WTC11 (cell line): ENCODE measurements around the gene KANK3. TPM values are rescaled to one million over a fixed set of nuclear protein-coding genes. Genes with fewer than 3 reads are reported as not detected.
"Not testable (repeated sequence)": the region's sequence is repeated elsewhere in the genome, so short reads cannot be mapped to it uniquely, and the experiment has no call there.

Experiments
- ATAC-seq: fragments of 200-7000 bp; cut with Tn5 transposase; 2 replicates; pipeline ENCODE4 v1.10.0; 2021; ENCODE audit warnings: mild to moderate bottlenecking, moderate library complexity
- CTCF ChIA-PET: fragments of 300-600 bp; sonication (Branson Sonifier 250); formaldehyde crosslinking; loops from one replicate; lab custom pipeline; 2021; ENCODE audit warnings: antibody characterized with exemption; lab: Charles Lee
- POLR2A ChIA-PET: fragments of 350-600 bp; sonication (Branson Sonifier 250); formaldehyde crosslinking; loops from one replicate; lab custom pipeline; 2021; ENCODE audit warnings: antibody characterized with exemption; lab: Charles Lee
- DNase-seq: peaks from one replicate; pipeline ENCODE4 v3.0.0; 2021; ENCODE audit warnings: low spot score
- H3K27ac Mint-ChIP-seq: 2 replicates; pipeline ENCODE4 v1.8.0; 2021; ENCODE audit warnings: mixed read lengths
- H3K27me3 Mint-ChIP-seq: 2 replicates; pipeline ENCODE4 v1.8.0; 2021; ENCODE audit warnings: low read depth, mild to moderate bottlenecking, moderate library complexity, mixed read lengths
- H3K36me3 Mint-ChIP-seq: 2 replicates; pipeline ENCODE4 v1.8.0; 2021; ENCODE audit warnings: mixed read lengths
- H3K4me1 Mint-ChIP-seq: 2 replicates; pipeline ENCODE4 v1.8.0; 2022; ENCODE audit warnings: mixed read lengths
- H3K4me3 Mint-ChIP-seq: 2 replicates; pipeline ENCODE4 v1.8.0; 2021; ENCODE audit warnings: mild to moderate bottlenecking, moderate library complexity, mixed read lengths
- H3K9me3 Mint-ChIP-seq: 2 replicates; pipeline ENCODE4 v1.8.0; 2021; ENCODE audit warnings: mixed read lengths
- AFF4 ChIP-seq: sonication (generic); formaldehyde crosslinking; IDR thresholded peaks from 2 replicates; pipeline ENCODE4 v1.8.1; 2023; ENCODE audit warnings: mild to moderate bottlenecking, missing genetic modification reagents, borderline replicate concordance
- CREM ChIP-seq: sonication (generic); formaldehyde crosslinking; IDR thresholded peaks from 2 replicates; pipeline ENCODE4 v1.8.1; 2022; ENCODE audit warnings: mild to moderate bottlenecking, missing genetic modification reagents, moderate library complexity
- E2F4 ChIP-seq: sonication (generic); formaldehyde crosslinking; IDR thresholded peaks from 2 replicates; pipeline ENCODE4 v1.8.1; 2022; ENCODE audit warnings: low read depth, mild to moderate bottlenecking, moderate library complexity, missing genetic modification reagents, borderline replicate concordance
- ETV6 ChIP-seq: sonication (generic); formaldehyde crosslinking; IDR thresholded peaks from 2 replicates; pipeline ENCODE4 v1.8.1; 2022; ENCODE audit warnings: mild to moderate bottlenecking, missing genetic modification reagents
- FOXP1 ChIP-seq: sonication (generic); formaldehyde crosslinking; IDR thresholded peaks from 2 replicates; pipeline ENCODE4 v1.8.0; 2022; ENCODE audit warnings: missing genetic modification reagents, mild to moderate bottlenecking, moderate library complexity, borderline replicate concordance
- JAZF1 ChIP-seq: fragments of 250-450 bp; sonication (Bioruptor Pico); IDR thresholded peaks from 2 replicates; pipeline ENCODE4 v1.9.0; 2021; ENCODE audit warnings: moderate library complexity, mild to moderate bottlenecking, inconsistent platforms
- RELA ChIP-seq: sonication (generic); formaldehyde crosslinking; IDR thresholded peaks from 2 replicates; pipeline ENCODE4 v1.8.1; 2022; ENCODE audit warnings: missing genetic modification reagents, mild to moderate bottlenecking, borderline replicate concordance
- SMAD3 ChIP-seq: sonication (generic); formaldehyde crosslinking; IDR thresholded peaks from 2 replicates; pipeline ENCODE4 v1.8.0; 2022; ENCODE audit warnings: missing genetic modification reagents, mild to moderate bottlenecking, borderline replicate concordance
- SMAD4 ChIP-seq: sonication (generic); formaldehyde crosslinking; IDR thresholded peaks from 2 replicates; pipeline ENCODE4 v1.8.0; 2022; ENCODE audit warnings: mild to moderate bottlenecking, missing genetic modification reagents
- TCF7 ChIP-seq: sonication (generic); formaldehyde crosslinking; IDR thresholded peaks from 2 replicates; pipeline ENCODE4 v1.8.0; 2022; ENCODE audit warnings: mild to moderate bottlenecking, low read depth, missing genetic modification reagents, moderate library complexity
- USF1 ChIP-seq: sonication (generic); formaldehyde crosslinking; IDR thresholded peaks from 2 replicates; pipeline ENCODE4 v1.8.0; 2022; ENCODE audit warnings: mild to moderate bottlenecking, missing genetic modification reagents
- ZNF121 ChIP-seq: sonication (generic); formaldehyde crosslinking; IDR thresholded peaks from 2 replicates; pipeline ENCODE4 v1.8.0; 2023; ENCODE audit warnings: missing genetic modification reagents
- ZNF138 ChIP-seq: sonication (generic); formaldehyde crosslinking; conservative IDR thresholded peaks from 2 replicates; pipeline ENCODE4 v1.8.1; 2022; ENCODE audit warnings: mild to moderate bottlenecking, moderate library complexity, missing genetic modification reagents
- total RNA-seq: library from RNA; stranded (reverse); gene quantifications from 3 replicates; pipeline ENCODE4 v1.2.3, GENCODE V29; 2021
- TF ChIP-seq, protein P1 (sequence below): fragments of 250-450 bp; sonication (Bioruptor Pico); IDR thresholded peaks from 2 replicates; pipeline ENCODE4 v1.8.0; 2021; ENCODE audit warnings: mild to moderate bottlenecking
- TF ChIP-seq, protein P2 (sequence below): fragments of 250-450 bp; sonication (Bioruptor Pico); conservative IDR thresholded peaks from 2 replicates; pipeline ENCODE4 v1.9.0; 2021; ENCODE audit warnings: mild to moderate bottlenecking
- TF ChIP-seq, protein P3 (sequence below): sonication (generic); formaldehyde crosslinking; IDR thresholded peaks from 2 replicates; pipeline ENCODE4 v1.8.1; 2022; ENCODE audit warnings: low read depth, missing genetic modification reagents, borderline replicate concordance

KANK3 gene
- total RNA-seq, 1 experiment from 2014 or later, result 8.0 TPM

DNA sequence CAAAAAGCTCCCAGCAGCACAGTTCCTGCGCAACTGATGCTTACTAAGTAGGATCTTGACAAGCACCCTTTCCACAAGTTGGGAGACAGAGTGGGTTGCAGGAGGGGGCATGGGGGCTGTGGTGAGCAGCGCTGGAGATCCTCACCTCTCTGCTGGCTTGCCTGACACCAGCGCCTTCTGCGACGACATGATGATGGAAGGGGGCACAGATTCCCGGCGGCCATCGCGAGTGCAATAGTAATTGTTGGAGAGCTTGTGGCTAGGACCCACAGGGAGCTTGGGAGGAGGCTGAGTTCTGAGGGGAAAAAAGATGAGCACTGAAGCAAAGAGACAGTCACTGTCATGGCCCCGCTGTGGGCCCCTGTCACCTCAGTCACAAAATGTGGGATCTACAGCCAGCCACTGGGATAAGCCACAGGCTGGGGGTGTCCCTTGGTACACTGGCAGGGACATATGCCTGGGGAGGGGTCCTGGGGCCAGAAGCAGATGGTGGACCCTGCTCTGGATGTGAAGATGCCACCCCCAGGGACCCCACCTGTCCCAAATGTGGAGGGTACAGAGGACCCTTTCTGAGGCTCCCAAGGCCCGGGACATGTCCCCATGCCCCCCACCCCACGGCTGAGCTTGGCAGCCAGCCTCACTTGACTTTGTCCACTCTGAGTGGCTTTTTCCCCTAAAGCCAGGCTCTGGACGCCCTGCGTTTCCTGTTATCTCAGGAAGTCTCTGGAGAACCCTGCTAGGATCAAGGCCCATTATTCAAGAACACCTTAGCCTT, 26.5 kb downstream of the KANK3 start:
- peaks cover 34% of the 10 kb centered on the region for H3K4me1 Mint-ChIP-seq
- POLR2A ChIA-PET, result no interaction called here
- H3K27me3 Mint-ChIP-seq, result no peaks in the 10 kb centered on the region; the same call in 1 of the 2 replicates
- TF ChIP-seq ETV6 (0 out of 2 replicates have a peak, but pooled peaks have one; percentile 50), FOXP1 (0 out of 2 replicates have a peak, but pooled peaks have one; percentile 34), ZNF121 (CRISPR knock-in tag) (no peak)
- TF ChIP-seq, protein P1, sequence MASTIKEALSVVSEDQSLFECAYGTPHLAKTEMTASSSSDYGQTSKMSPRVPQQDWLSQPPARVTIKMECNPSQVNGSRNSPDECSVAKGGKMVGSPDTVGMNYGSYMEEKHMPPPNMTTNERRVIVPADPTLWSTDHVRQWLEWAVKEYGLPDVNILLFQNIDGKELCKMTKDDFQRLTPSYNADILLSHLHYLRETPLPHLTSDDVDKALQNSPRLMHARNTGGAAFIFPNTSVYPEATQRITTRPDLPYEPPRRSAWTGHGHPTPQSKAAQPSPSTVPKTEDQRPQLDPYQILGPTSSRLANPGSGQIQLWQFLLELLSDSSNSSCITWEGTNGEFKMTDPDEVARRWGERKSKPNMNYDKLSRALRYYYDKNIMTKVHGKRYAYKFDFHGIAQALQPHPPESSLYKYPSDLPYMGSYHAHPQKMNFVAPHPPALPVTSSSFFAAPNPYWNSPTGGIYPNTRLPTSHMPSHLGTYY, result no peak
- no peaks in the 10 kb centered on the region for H3K9me3 Mint-ChIP-seq
- CTCF ChIA-PET, result interaction anchor here (0.6 to 2.8 kb wide), 8 partner anchors 9 to 372 kb away, joined by 3 to 11 read pairs (median 4); partner anchors contain the start of gene MARCHF2
- H3K27ac Mint-ChIP-seq, result peak overlapping the region; percentile 70
- H3K4me3 Mint-ChIP-seq, result peak overlapping the region; percentile 14; the same call in 1 of the 2 replicates
- peaks cover 23% of the 10 kb centered on the region for H3K36me3 Mint-ChIP-seq
- ATAC-seq (no peak), DNase-seq (no peak)

DNA sequence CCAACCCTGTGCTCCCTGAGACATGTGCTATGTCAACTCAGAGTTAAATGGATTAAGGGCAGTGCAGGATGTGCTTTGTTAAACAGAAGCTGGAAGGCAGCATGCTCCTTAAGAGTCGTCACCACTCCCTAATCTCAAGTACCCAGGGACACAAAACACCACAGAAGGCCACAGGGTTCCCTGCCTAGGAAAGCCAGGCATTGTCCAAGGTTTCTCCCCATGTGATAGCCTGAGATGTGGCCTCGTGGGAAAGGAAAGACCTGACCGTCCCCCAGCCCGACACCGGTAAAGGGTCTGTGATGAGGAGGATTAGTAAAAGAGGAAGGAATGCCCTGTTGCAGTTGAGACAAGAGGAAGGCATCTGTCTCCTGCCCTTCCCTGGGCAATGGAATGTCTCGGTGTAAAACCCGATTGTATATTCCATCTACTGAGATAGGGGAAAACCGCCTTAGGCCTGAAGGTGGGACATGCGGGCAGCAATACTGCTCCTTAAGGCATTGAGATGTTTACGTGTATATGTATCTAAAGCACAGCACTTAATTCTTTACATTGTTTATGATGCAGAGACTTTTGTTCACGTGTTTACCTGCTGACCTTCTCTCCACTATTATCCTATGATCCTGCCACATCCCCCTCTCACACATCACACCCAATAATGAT, 28.0 kb downstream of the KANK3 start:
- POLR2A ChIA-PET, result interaction anchor here (0.7 kb wide), 1 partner anchor 229 kb away, joined by 4 read pairs; no protein-coding TSS in a partner anchor

GRCh38 chr19:8311461-8312260, 31.4 kb downstream of the KANK3 start:
- Mint-ChIP-seq H3K9me3 (no peaks in the 10 kb centered on the region), H3K27me3 (no peaks in the 10 kb centered on the region), H3K4me3 (no peak overlapping the region), H3K4me1 (peaks cover 31% of the 10 kb centered on the region), H3K36me3 (peaks cover 31% of the 10 kb centered on the region), H3K27ac (no peak overlapping the region)
- DNase-seq (peak; percentile 7), ATAC-seq (no peak)
- ChIA-PET POLR2A (interaction anchor here (0.7 to 0.8 kb wide), 2 partner anchors 10 to 784 kb away, joined by 3 read pairs; partner anchors contain the start of genes NDUFA7 and RPS28), CTCF (interaction anchor here (0.6 to 1.3 kb wide), 2 partner anchors 7 to 310 kb away, joined by 3 to 4 read pairs; no protein-coding TSS in a partner anchor)
- TF ChIP-seq AFF4 (CRISPR knock-in tag) (no peak), RELA (CRISPR knock-in tag) (no peak), SMAD4 (no peak), SMAD3 (CRISPR knock-in tag) (no peak), ZNF138 (CRISPR knock-in tag) (no peak), JAZF1 (CRISPR knock-in tag) (no peak), TCF7 (CRISPR knock-in tag) (no peak), CREM (CRISPR knock-in tag) (no peak), E2F4 (CRISPR knock-in tag) (no peak), USF1 (CRISPR knock-in tag) (no peak)
- TF ChIP-seq, protein P2, sequence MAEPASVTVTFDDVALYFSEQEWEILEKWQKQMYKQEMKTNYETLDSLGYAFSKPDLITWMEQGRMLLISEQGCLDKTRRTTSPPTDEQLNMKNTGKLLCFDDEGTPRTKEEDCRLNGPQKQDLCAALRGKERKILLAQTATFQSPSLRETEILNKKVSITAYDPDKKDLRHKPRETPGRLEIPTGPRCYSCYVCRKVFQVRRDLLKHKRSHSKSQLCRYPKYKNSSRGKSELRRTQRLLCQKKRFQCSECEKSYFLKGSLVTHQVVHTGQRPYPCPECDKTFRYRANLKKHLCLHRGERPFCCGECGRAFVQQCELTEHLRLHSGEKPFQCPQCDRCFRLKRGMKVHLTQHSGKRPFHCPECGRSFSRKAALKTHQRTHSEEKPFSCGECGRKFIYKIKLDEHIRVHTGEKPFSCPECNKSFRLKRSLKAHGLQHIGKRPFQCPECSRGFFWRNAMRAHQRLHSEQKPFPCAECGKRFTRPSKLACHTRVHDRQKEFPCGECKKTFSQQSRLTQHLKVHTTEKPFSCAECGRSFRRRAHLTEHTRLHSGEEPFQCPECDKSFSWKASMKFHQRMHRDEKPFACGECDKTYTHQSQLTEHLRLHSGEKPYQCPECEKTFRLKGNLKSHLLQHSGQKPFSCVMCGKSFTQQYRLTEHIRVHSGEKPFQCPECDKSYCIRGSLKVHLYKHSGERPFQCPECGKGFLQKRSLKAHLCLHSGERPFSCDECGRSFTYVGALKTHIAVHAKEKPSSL (CRISPR knock-in tag), result no peak
- TF ChIP-seq, protein P3, sequence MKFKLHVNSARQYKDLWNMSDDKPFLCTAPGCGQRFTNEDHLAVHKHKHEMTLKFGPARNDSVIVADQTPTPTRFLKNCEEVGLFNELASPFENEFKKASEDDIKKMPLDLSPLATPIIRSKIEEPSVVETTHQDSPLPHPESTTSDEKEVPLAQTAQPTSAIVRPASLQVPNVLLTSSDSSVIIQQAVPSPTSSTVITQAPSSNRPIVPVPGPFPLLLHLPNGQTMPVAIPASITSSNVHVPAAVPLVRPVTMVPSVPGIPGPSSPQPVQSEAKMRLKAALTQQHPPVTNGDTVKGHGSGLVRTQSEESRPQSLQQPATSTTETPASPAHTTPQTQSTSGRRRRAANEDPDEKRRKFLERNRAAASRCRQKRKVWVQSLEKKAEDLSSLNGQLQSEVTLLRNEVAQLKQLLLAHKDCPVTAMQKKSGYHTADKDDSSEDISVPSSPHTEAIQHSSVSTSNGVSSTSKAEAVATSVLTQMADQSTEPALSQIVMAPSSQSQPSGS (CRISPR knock-in tag), result no peak

More for the DNA sequence above, 28.0 kb downstream of the KANK3 start:
- CTCF ChIA-PET, DNase-seq, H3K9me3 Mint-ChIP-seq, H3K4me3 Mint-ChIP-seq, ATAC-seq, H3K27me3 Mint-ChIP-seq: not testable (repeated sequence)
- H3K4me1 Mint-ChIP-seq, result peaks cover 32% of the 10 kb centered on the region
- peak overlapping the region; percentile 83 for H3K27ac Mint-ChIP-seq
- H3K36me3 Mint-ChIP-seq, result peaks cover 28% of the 10 kb centered on the region
